DOHH2 (cell line): ENCODE data around the gene APOL3.
"Not testable (repeated sequence)": the region's sequence is repeated elsewhere in the genome, so short reads cannot be mapped to it uniquely, and the experiment has no call there.

Source experiments
- H3F3A ChIP-seq: fragments of 200-600 bp; sonication (generic), shearing (Covaris generic); 2 replicates; pipeline ENCODE4 v1.6.0; 2016; ENCODE audit warnings: antibody characterized with exemption, mild to moderate bottlenecking; ENCODE audit not compliant: control insufficient read depth, insufficient read depth
- H3K27ac ChIP-seq: fragments of 200-600 bp; sonication (generic); 2 replicates; pipeline ENCODE4 v1.5.1; 2014; ENCODE audit warnings: low read depth, mild to moderate bottlenecking, low read length, moderate library complexity
- H3K27me3 ChIP-seq: fragments of 200-600 bp; sonication (generic); 2 replicates; pipeline ENCODE4 v1.6.1; 2014; ENCODE audit warnings: mild to moderate bottlenecking, low read length, mixed read lengths; ENCODE audit not compliant: control insufficient read depth
- H3K36me3 ChIP-seq: fragments of 200-600 bp; sonication (generic); 2 replicates; pipeline ENCODE4 v1.6.1; 2014; ENCODE audit warnings: mild to moderate bottlenecking, low read length, moderate library complexity, mixed read lengths; ENCODE audit not compliant: control insufficient read depth
- H3K4me1 ChIP-seq: fragments of 200-600 bp; sonication (generic); 2 replicates; pipeline ENCODE4 v1.6.1; 2014; ENCODE audit warnings: mild to moderate bottlenecking, low read length, mixed read lengths; ENCODE audit not compliant: control insufficient read depth
- H3K4me2 ChIP-seq: fragments of 200-600 bp; sonication (generic); 2 replicates; pipeline ENCODE4 v1.6.0; 2014; ENCODE audit warnings: mild to moderate bottlenecking, low read length, moderate library complexity
- H3K4me3 ChIP-seq: fragments of 200-600 bp; sonication (generic); 2 replicates; pipeline ENCODE4 v1.5.1; 2014; ENCODE audit warnings: mild to moderate bottlenecking, low read length, mixed read lengths
- H3K79me2 ChIP-seq: fragments of 200-600 bp; sonication (generic); 2 replicates; pipeline ENCODE4 v1.6.1; 2014; ENCODE audit warnings: mild to moderate bottlenecking, low read length, mixed read lengths; ENCODE audit not compliant: control insufficient read depth
- H3K9me2 ChIP-seq: fragments of 200-600 bp; sonication (generic); replicated peaks from 2 replicates; pipeline ENCODE4 v1.6.1; 2014; ENCODE audit warnings: mild to moderate bottlenecking, low read length, mixed read lengths; ENCODE audit not compliant: control insufficient read depth
- H3K9me3 ChIP-seq: fragments of 200-600 bp; sonication (generic); 2 replicates; pipeline ENCODE4 v1.6.1; 2014; ENCODE audit warnings: antibody characterized with exemption, low read length, mixed read lengths; ENCODE audit not compliant: control insufficient read depth, insufficient read depth
- H4K20me1 ChIP-seq: fragments of 200-600 bp; sonication (generic); 2 replicates; pipeline ENCODE4 v1.6.0; 2014; ENCODE audit warnings: low read depth, mild to moderate bottlenecking, antibody characterized with exemption, low read length, moderate library complexity; ENCODE audit not compliant: control insufficient read depth, insufficient read depth
- CTCF ChIP-seq: fragments of 200-600 bp; sonication (generic); IDR thresholded peaks from one replicate; pipeline ENCODE4 v1.5.1; 2014; ENCODE audit warnings: antibody characterized with exemption, mild to moderate bottlenecking, low read depth, low read length; ENCODE audit not compliant: poor library complexity, severe bottlenecking
- EZH2phosphoT487 ChIP-seq: fragments of 200-600 bp; sonication (generic); IDR thresholded peaks from 2 replicates; pipeline ENCODE4 v1.6.1; 2017; ENCODE audit warnings: borderline replicate concordance, mild to moderate bottlenecking, antibody characterized with exemption, low read length, moderate library complexity, mixed read lengths

The APOL3 gene

GRCh38 chr22:36192542-36192941 lies 32.0 kb upstream of the APOL3 start:
- Histone ChIP-seq H3K4me3 (no peak overlapping the region), H3K27me3 (peaks cover 15% of the 10 kb centered on the region), H3K4me2 (no peak overlapping the region), H4K20me1 (0 out of 2 replicates have a peak, but pooled peaks cover 4% of the 10 kb centered on the region), H3K79me2 (no peaks in the 10 kb centered on the region), H3K36me3 (no peaks in the 10 kb centered on the region), H3K27ac (no peak overlapping the region), H3K9me3 (no peaks in the 10 kb centered on the region), H3K9me2 (no peaks in the 10 kb centered on the region), H3K4me1 (peaks cover 9% of the 10 kb centered on the region), H3F3A (no peaks in the 10 kb centered on the region)
- no peak for TF ChIP-seq EZH2phosphoT487
- no peak for TF ChIP-seq CTCF

- Histone ChIP-seq H4K20me1 (0 out of 2 replicates have a peak, but pooled peaks cover 4% of the 10 kb centered on the region), H3K9me2 (no peaks in the 10 kb centered on the region), H3F3A (no peaks in the 10 kb centered on the region), H3K27me3 (peaks cover 12% of the 10 kb centered on the region), H3K27ac (no peak overlapping the region), H3K36me3 (no peaks in the 10 kb centered on the region), H3K4me3 (no peak overlapping the region), H3K4me1 (no peaks in the 10 kb centered on the region), H3K9me3 (no peaks in the 10 kb centered on the region), H3K79me2 (no peaks in the 10 kb centered on the region), H3K4me2 (no peak overlapping the region)
- TF ChIP-seq CTCF (no peak), EZH2phosphoT487 (no peak)
Observed at GRCh38 chr22:36191106-36191836, 30.7 kb upstream of the APOL3 start.

- not testable (repeated sequence) for H3F3A ChIP-seq, H3K36me3 ChIP-seq, H3K27me3 ChIP-seq, H3K4me3 ChIP-seq, H3K27ac ChIP-seq, H3K4me1 ChIP-seq, H3K4me2 ChIP-seq, H3K9me3 ChIP-seq, H4K20me1 ChIP-seq, H3K79me2 ChIP-seq, H3K9me2 ChIP-seq
Observed at GRCh38 chr22:36187862-36188261, 27.3 kb upstream of the APOL3 start.

GRCh38 chr22:36185828-36186624 lies 25.5 kb upstream of the APOL3 start:
- Histone ChIP-seq H3K27me3 (peaks cover 5% of the 10 kb centered on the region; the same call in 1 of the 2 replicates), H3K4me1 (no peaks in the 10 kb centered on the region), H3K36me3 (no peaks in the 10 kb centered on the region), H4K20me1 (no peaks in the 10 kb centered on the region), H3K27ac (no peak overlapping the region), H3K9me3 (no peaks in the 10 kb centered on the region), H3K9me2 (no peaks in the 10 kb centered on the region), H3K79me2 (no peaks in the 10 kb centered on the region), H3K4me3 (no peak overlapping the region), H3K4me2 (no peak overlapping the region), H3F3A (no peaks in the 10 kb centered on the region)
- no peak for TF ChIP-seq EZH2phosphoT487
- no peak for TF ChIP-seq CTCF
